Measurements from ENCODE around the gene RABGAP1L. TPM values are rescaled to one million over a fixed set of nuclear protein-coding genes. Genes with fewer than 3 reads are reported as not detected.

Gene RABGAP1L
- total and polyA plus RNA-seq, 4 donors, result 4.8 to 53.5 (median 18.8) TPM

DNA sequence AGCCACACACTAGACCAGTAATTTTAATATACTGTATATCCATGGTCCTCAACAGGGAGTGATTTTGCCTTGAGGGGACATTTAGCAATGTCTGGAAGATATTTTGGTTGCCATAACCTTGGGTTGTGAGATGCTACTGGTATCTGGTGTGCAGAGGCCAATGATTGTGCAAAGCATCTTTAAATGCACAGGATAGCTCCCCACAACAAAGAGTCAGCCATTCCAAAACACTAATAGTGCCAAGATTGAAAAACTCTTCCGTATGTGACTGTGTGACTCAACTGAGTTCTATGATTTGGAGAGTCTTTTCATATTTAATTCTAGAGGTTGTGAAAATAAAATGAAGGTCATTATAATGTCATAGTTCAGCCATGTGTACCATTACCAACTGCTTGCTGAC is 699.0 kb downstream of the RABGAP1L start:
- no peak overlapping the region for H3K4me3 ChIP-seq (ENCODE audit: low read depth in 1 of 3, low read length in 3 of 3)
- DNase-seq (ENCODE audit: low spot score), result no peak
- H3K36me3 ChIP-seq (ENCODE audit: control insufficient read depth in 4 of 4, insufficient read depth in 3 of 4, low read depth in 1 of 4, low read length in 3 of 4), result no peaks in the 10 kb centered on the region
- no peaks in the 10 kb centered on the region for H3K4me1 ChIP-seq (ENCODE audit: control insufficient read depth in 4 of 4, insufficient read depth in 4 of 4, low read length in 3 of 4)
- no peak for TF ChIP-seq RXRA (IDR thresholded peaks at IDR 0.05)
- TF ChIP-seq, protein P1, sequence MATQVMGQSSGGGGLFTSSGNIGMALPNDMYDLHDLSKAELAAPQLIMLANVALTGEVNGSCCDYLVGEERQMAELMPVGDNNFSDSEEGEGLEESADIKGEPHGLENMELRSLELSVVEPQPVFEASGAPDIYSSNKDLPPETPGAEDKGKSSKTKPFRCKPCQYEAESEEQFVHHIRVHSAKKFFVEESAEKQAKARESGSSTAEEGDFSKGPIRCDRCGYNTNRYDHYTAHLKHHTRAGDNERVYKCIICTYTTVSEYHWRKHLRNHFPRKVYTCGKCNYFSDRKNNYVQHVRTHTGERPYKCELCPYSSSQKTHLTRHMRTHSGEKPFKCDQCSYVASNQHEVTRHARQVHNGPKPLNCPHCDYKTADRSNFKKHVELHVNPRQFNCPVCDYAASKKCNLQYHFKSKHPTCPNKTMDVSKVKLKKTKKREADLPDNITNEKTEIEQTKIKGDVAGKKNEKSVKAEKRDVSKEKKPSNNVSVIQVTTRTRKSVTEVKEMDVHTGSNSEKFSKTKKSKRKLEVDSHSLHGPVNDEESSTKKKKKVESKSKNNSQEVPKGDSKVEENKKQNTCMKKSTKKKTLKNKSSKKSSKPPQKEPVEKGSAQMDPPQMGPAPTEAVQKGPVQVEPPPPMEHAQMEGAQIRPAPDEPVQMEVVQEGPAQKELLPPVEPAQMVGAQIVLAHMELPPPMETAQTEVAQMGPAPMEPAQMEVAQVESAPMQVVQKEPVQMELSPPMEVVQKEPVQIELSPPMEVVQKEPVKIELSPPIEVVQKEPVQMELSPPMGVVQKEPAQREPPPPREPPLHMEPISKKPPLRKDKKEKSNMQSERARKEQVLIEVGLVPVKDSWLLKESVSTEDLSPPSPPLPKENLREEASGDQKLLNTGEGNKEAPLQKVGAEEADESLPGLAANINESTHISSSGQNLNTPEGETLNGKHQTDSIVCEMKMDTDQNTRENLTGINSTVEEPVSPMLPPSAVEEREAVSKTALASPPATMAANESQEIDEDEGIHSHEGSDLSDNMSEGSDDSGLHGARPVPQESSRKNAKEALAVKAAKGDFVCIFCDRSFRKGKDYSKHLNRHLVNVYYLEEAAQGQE (IDR thresholded peaks at IDR 0.05), result no peak
- TF ChIP-seq, protein P2, sequence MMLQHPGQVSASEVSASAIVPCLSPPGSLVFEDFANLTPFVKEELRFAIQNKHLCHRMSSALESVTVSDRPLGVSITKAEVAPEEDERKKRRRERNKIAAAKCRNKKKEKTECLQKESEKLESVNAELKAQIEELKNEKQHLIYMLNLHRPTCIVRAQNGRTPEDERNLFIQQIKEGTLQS (IDR thresholded peaks at IDR 0.05), result no peak
- TF ChIP-seq FOXA2 (IDR thresholded peaks at IDR 0.05), result no peak
- H3K27me3 ChIP-seq (ENCODE audit: control insufficient read depth in 4 of 4, insufficient read depth in 4 of 4, low read length in 3 of 4), result no peaks in the 10 kb centered on the region
- H3K9me3 ChIP-seq (ENCODE audit: control insufficient read depth in 4 of 4, low read length in 3 of 4), result no peaks in the 10 kb centered on the region
- WGBS, result 98% methylated on average over 1 of the region's 1 CpG
- H3K9ac ChIP-seq (ENCODE audit: low read depth in 1 of 2, low read length in 2 of 2), result no peak overlapping the region
- H3K27ac ChIP-seq (ENCODE audit: low read depth in 1 of 2, low read length in 2 of 2), result no peak overlapping the region

DNA sequence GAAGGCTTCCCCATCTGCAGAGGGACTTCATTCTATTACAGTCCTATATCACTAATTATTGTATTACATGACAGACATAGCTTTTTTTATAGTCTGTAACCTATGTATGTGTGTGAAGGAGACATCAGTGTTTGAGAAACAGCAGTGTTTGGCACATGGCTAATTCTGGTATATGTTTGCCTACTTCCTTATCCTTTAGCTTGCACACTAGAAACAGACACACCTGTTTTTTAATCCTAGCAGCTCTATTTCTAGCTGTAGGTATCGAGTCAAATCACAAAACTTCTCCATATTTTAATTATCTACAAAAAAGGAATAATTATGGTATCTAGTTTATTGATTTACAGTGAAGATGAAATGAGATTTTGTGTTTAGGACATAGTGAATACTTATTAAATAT is 711.0 kb downstream of the RABGAP1L start:
- H3K4me3 ChIP-seq (ENCODE audit: low read depth in 1 of 3, low read length in 3 of 3), result no peak overlapping the region
- TF ChIP-seq TAF1 (conservative IDR thresholded peaks at IDR 0.05), result no peak
- no peak for TF ChIP-seq HNF4A (conservative IDR thresholded peaks at IDR 0.05)
- no peak for TF ChIP-seq SP1 (IDR thresholded peaks at IDR 0.05)
- no peak for TF ChIP-seq YY1 (IDR thresholded peaks at IDR 0.05)
- TF ChIP-seq, protein P3, sequence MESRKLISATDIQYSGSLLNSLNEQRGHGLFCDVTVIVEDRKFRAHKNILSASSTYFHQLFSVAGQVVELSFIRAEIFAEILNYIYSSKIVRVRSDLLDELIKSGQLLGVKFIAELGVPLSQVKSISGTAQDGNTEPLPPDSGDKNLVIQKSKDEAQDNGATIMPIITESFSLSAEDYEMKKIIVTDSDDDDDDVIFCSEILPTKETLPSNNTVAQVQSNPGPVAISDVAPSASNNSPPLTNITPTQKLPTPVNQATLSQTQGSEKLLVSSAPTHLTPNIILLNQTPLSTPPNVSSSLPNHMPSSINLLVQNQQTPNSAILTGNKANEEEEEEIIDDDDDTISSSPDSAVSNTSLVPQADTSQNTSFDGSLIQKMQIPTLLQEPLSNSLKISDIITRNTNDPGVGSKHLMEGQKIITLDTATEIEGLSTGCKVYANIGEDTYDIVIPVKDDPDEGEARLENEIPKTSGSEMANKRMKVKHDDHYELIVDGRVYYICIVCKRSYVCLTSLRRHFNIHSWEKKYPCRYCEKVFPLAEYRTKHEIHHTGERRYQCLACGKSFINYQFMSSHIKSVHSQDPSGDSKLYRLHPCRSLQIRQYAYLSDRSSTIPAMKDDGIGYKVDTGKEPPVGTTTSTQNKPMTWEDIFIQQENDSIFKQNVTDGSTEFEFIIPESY (IDR thresholded peaks at IDR 0.05), result no peak
- TF ChIP-seq JUND (IDR thresholded peaks at IDR 0.05), result no peak
- no peak for TF ChIP-seq RAD21 (IDR thresholded peaks at IDR 0.05)
- TF ChIP-seq HNF4G (IDR thresholded peaks at IDR 0.05), result no peak
- no peak for TF ChIP-seq FOXA1 (IDR thresholded peaks at IDR 0.05)
- TF ChIP-seq, protein P4, sequence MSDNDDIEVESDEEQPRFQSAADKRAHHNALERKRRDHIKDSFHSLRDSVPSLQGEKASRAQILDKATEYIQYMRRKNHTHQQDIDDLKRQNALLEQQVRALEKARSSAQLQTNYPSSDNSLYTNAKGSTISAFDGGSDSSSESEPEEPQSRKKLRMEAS (IDR thresholded peaks at IDR 0.05), result no peak
- TF ChIP-seq GABPA (IDR thresholded peaks at IDR 0.05 in 1 of 2, conservative IDR thresholded peaks at IDR 0.05 in 1 of 2), result no peak
- no peak for TF ChIP-seq EGR1 (IDR thresholded peaks at IDR 0.05; ENCODE audit: low read depth in 2 of 2)
- TF ChIP-seq, protein P5, sequence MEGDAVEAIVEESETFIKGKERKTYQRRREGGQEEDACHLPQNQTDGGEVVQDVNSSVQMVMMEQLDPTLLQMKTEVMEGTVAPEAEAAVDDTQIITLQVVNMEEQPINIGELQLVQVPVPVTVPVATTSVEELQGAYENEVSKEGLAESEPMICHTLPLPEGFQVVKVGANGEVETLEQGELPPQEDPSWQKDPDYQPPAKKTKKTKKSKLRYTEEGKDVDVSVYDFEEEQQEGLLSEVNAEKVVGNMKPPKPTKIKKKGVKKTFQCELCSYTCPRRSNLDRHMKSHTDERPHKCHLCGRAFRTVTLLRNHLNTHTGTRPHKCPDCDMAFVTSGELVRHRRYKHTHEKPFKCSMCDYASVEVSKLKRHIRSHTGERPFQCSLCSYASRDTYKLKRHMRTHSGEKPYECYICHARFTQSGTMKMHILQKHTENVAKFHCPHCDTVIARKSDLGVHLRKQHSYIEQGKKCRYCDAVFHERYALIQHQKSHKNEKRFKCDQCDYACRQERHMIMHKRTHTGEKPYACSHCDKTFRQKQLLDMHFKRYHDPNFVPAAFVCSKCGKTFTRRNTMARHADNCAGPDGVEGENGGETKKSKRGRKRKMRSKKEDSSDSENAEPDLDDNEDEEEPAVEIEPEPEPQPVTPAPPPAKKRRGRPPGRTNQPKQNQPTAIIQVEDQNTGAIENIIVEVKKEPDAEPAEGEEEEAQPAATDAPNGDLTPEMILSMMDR (IDR thresholded peaks at IDR 0.05; ENCODE audit: low read depth, low read length, missing input control), result no peak
- TF ChIP-seq FOXA2 (IDR thresholded peaks at IDR 0.05), result no peak
- no peak for TF ChIP-seq RXRA (IDR thresholded peaks at IDR 0.05)
- TF ChIP-seq NR2F2 (IDR thresholded peaks at IDR 0.05), result no peak
- DNase-seq (ENCODE audit: low spot score), result no peak

More for the DNA sequence above, 711.0 kb downstream of the RABGAP1L start:
- WGBS, result 93% methylated on average over 1 of the region's 1 CpG
- no peak overlapping the region for H3K27ac ChIP-seq (ENCODE audit: low read depth in 1 of 2, low read length in 2 of 2)
- no peaks in the 10 kb centered on the region for H3K9me3 ChIP-seq (ENCODE audit: control insufficient read depth in 4 of 4, low read length in 3 of 4)
- H3K27me3 ChIP-seq (ENCODE audit: control insufficient read depth in 4 of 4, insufficient read depth in 4 of 4, low read length in 3 of 4), result no peaks in the 10 kb centered on the region
- no peaks in the 10 kb centered on the region for H3K36me3 ChIP-seq (ENCODE audit: control insufficient read depth in 4 of 4, insufficient read depth in 3 of 4, low read depth in 1 of 4, low read length in 3 of 4)
- no peak overlapping the region for H3K9ac ChIP-seq (ENCODE audit: low read depth in 1 of 2, low read length in 2 of 2)
- peaks cover 0 to 5% (median 2%) of the 10 kb centered on the region in 4 donors for H3K4me1 ChIP-seq (ENCODE audit: control insufficient read depth in 4 of 4, insufficient read depth in 4 of 4, low read length in 3 of 4)

Measured in liver (tissue), 9 donors.